K562 treated with DMSO at 1 percent for 24 hours (cell line): ENCODE results near the gene SLC39A9. TPM values are rescaled to one million over a fixed set of nuclear protein-coding genes. Genes with fewer than 3 reads are reported as not detected.

Experiments used
- total RNA-seq: library from RNA; unstranded; fragments of 300-600 nt; gene quantifications from 2 replicates; pipeline ENCODE4 v1.2.3, GENCODE V29; 2022; ENCODE audit warnings: low read depth; ENCODE audit not compliant: insufficient read depth

SLC39A9 gene, protein sequence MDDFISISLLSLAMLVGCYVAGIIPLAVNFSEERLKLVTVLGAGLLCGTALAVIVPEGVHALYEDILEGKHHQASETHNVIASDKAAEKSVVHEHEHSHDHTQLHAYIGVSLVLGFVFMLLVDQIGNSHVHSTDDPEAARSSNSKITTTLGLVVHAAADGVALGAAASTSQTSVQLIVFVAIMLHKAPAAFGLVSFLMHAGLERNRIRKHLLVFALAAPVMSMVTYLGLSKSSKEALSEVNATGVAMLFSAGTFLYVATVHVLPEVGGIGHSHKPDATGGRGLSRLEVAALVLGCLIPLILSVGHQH
- 23.9 and 26.9 TPM in 2 replicates for total RNA-seq

DNA sequence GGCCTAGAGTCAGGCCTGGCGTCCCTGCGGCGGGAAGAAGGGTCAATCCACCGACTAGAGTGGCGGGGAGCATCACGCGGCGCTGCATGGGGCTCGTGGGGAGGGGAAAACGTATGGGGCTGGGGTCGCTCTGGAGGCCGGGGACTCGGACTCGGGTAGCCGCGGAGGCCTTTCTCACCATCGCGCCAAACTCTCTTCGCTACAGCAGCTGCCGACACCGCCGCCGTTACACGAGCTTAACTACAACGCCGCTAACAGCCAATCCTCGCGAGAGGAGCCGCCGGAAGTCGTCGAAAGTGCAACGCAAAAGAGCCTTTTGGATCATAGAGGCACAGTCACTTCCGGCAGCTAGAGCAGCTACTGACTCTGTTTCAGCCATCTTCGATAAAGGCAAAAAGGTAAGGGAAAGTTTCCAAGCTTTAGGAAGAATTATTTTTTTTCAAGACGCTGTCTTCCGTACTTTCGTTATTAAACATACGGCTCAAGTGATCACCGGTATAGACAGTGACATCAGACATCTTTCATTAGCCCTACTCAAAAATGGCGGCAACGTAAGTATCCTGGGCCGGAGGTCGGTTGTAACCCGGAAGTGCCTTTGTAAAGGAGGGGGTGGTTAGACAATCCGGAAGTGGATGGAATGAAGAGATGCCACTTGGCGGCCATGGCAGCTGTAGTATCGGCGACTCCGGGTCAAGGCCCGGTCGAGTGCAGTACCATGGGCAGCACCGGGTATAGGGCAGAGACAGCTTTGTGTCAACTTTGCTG, at the start of gene SLC39A9, which contains the start of gene ERH:
TSS of gene SLC39A9 (plus strand) at position 640 of the 765 bp plus-strand sequence. CDS start 678 bp downstream, outside the sequence.
TSS of gene ERH (minus strand) at position 247 of the 765 bp plus-strand sequence. CDS start at position 181, 66 bp downstream.

DNA sequence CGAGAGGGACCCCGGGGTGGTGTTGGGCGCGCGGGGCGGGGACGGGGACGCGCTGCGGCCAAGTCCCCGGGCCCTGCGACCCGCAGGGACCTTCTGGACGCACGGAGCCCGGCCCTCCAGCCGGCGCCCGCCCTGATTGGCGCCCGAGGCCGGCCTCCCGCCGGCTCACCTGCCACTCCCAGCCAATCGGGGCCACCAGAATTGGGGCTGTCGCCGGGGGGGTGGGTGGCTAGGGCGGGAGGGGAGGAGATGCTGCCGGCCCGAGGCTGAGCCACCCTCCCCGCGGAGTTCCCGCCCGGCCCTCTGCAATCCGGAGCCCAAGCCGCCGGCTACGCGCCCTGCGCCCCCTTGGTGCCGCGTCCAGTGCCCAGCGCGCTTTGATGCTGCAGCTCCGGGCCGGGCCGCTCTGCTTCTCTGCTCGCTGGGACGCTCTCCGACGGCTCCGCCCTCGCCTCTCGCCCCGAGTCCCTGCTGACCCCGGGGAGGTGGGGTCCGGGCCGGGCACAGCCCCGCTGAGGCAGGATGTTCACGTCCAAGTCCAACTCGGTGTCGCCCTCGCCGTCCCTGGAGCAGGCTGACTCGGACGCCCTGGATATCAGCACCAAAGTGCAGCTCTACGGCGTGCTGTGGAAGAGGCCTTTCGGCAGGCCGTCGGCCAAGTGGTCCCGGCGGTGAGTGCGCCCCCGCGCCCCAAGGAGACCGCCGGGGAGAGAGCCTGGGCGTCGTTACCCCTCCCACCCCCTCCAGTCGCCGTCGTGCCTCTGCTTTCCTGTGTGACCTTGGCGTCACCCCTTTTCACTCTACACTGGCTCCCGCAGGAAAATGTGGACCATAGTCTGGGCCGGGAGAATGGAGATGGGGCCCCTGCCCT, 86.2 kb downstream of the SLC39A9 start, which contains the start of gene PLEKHD1:
TSS of gene PLEKHD1 (plus strand) at position 285 of the 871 bp plus-strand sequence. CDS start at position 523, 238 bp downstream.

Other genes starting within 250 kb of the SLC39A9 start
- 24.4 and 26.0 TPM in 2 replicates for gene DCAF5, start 245.6 kb upstream of the SLC39A9 start, total RNA-seq
- gene EXD2, start 207.2 kb upstream of the SLC39A9 start, total RNA-seq, result 5.6 and 6.2 TPM in 2 replicates
- gene GALNT16, start 138.5 kb upstream of the SLC39A9 start, total RNA-seq, result not detected in 2 replicates
- gene ERH, start 393 bp upstream of the SLC39A9 start, total RNA-seq, result 97.4 and 108 TPM in 2 replicates
- gene PLEKHD1, start 86.0 kb downstream of the SLC39A9 start, total RNA-seq, result not detected in 2 replicates
- gene CCDC177, start 176.2 kb downstream of the SLC39A9 start, total RNA-seq, result not detected in 2 replicates
- 8.7 and 9.4 TPM in 2 replicates for gene SUSD6, start 212.9 kb downstream of the SLC39A9 start, total RNA-seq